HEK293 (cell line): ENCODE results near the gene SART1.

ENCODE experiments used
- CTCF ChIA-PET: fragments of 350-600 bp; formaldehyde crosslinking; extraction: SDS; loops from one replicate; lab custom pipeline; 2021; ENCODE audit warnings: antibody characterized with exemption; lab: Yijun Ruan, JAX
- POLR2A ChIA-PET: fragments of 300-600 bp; formaldehyde crosslinking; extraction: SDS; loops from one replicate; lab custom pipeline; 2020; ENCODE audit warnings: antibody characterized with exemption, inconsistent platforms; lab: Yijun Ruan, JAX
- H3K27ac ChIP-seq: fragments of 200-500 bp; sonication (Bioruptor generic); 2 replicates; pipeline ENCODE4 v1.5.1; 2014; ENCODE audit warnings: low read depth, low read length, control low read depth, inconsistent platforms; ENCODE audit errors: extremely low read depth
- H3K36me3 ChIP-seq, 2 experiments: fragments of 200-500 bp in 1 of 2; sonication (Bioruptor generic) in 1 of 2; 1 replicate in 1 of 2; 2 replicates in 1 of 2; pipeline ENCODE4 v1.5.1; 2014 to 2017; ENCODE audit warnings: inconsistent platforms in 2 of 2, low read length in 2 of 2; ENCODE audit not compliant: control insufficient read depth in 2 of 2, insufficient read depth in 1 of 2
- H3K4me1 ChIP-seq: fragments of 200-500 bp; sonication (Bioruptor generic); 2 replicates; pipeline ENCODE4 v1.5.1; 2014; ENCODE audit warnings: mild to moderate bottlenecking, low read length, inconsistent platforms; ENCODE audit not compliant: control insufficient read depth, insufficient read depth
- H3K4me3 ChIP-seq: 2 replicates; pipeline ENCODE4 v1.5.1; 2011; ENCODE audit warnings: low read depth, mild to moderate bottlenecking, control low read depth, low read length, moderate library complexity
- H3K9me3 ChIP-seq: fragments of 200-500 bp; sonication (Bioruptor generic); 2 replicates; pipeline ENCODE4 v1.5.1; 2014; ENCODE audit warnings: low read depth, low read length, inconsistent platforms; ENCODE audit not compliant: control insufficient read depth, insufficient read depth
- GLIS1 ChIP-seq: fragments of 450-650 bp; formaldehyde crosslinking; IDR thresholded peaks from 2 replicates; pipeline ENCODE4 v1.5.1; 2016; ENCODE audit warnings: missing biosample characterization, missing genetic modification characterization
- HOXD13 ChIP-seq: sonication (generic); formaldehyde crosslinking; IDR thresholded peaks from 2 replicates; pipeline ENCODE4 v1.8.0; 2022; ENCODE audit warnings: missing genetic modification reagents, borderline replicate concordance
- INSM2 ChIP-seq: fragments of 450-650 bp; formaldehyde crosslinking; IDR thresholded peaks from 2 replicates; pipeline ENCODE4 v1.5.1; 2016; ENCODE audit warnings: missing biosample characterization, missing genetic modification characterization
- KLF16 ChIP-seq: fragments of 450-650 bp; formaldehyde crosslinking; IDR thresholded peaks from 2 replicates; pipeline ENCODE4 v1.5.1; 2017; ENCODE audit warnings: missing biosample characterization, missing genetic modification characterization
- KLF8 ChIP-seq: fragments of 450-650 bp; formaldehyde crosslinking; IDR thresholded peaks from 2 replicates; pipeline ENCODE4 v1.5.1; 2016; ENCODE audit warnings: missing biosample characterization, missing genetic modification characterization
- PBX3 ChIP-seq: sonication (generic); formaldehyde crosslinking; IDR thresholded peaks from 2 replicates; pipeline ENCODE4 v1.8.1; 2022; ENCODE audit warnings: mild to moderate bottlenecking, moderate library complexity, missing genetic modification reagents
- RBAK ChIP-seq: fragments of 450-650 bp; formaldehyde crosslinking; IDR thresholded peaks from 2 replicates; pipeline ENCODE4 v1.5.1; 2016; ENCODE audit warnings: missing biosample characterization, missing genetic modification characterization
- WT1 ChIP-seq: fragments of 450-650 bp; formaldehyde crosslinking; IDR thresholded peaks from 2 replicates; pipeline ENCODE4 v1.5.1; 2016; ENCODE audit warnings: missing biosample characterization, missing genetic modification characterization
- YY1 ChIP-seq: fragments of 450-650 bp; formaldehyde crosslinking; IDR thresholded peaks from 2 replicates; pipeline ENCODE4 v1.5.1; 2018; ENCODE audit warnings: missing biosample characterization, missing genetic modification characterization
- ZBTB44 ChIP-seq: fragments of 450-650 bp; IDR thresholded peaks from 2 replicates; pipeline ENCODE4 v1.5.1; 2018; ENCODE audit warnings: missing biosample characterization, mild to moderate bottlenecking, missing genetic modification characterization
- ZEB2 ChIP-seq: fragments of 450-650 bp; formaldehyde crosslinking; IDR thresholded peaks from 2 replicates; pipeline ENCODE4 v1.5.1; 2016; ENCODE audit warnings: missing biosample characterization, missing genetic modification characterization
- ZIC2 ChIP-seq: fragments of 450-650 bp; formaldehyde crosslinking; IDR thresholded peaks from 2 replicates; pipeline ENCODE4 v1.5.1; 2016; ENCODE audit warnings: missing biosample characterization, missing genetic modification characterization
- ZNF174 ChIP-seq: fragments of 450-650 bp; formaldehyde crosslinking; IDR thresholded peaks from 2 replicates; pipeline ENCODE4 v1.5.0; 2017; ENCODE audit warnings: missing biosample characterization, mild to moderate bottlenecking, missing genetic modification characterization
- ZNF2 ChIP-seq: fragments of 450-650 bp; formaldehyde crosslinking; IDR thresholded peaks from 2 replicates; pipeline ENCODE4 v1.5.1; 2016; ENCODE audit warnings: missing biosample characterization, missing genetic modification characterization
- ZNF202 ChIP-seq: fragments of 450-650 bp; formaldehyde crosslinking; IDR thresholded peaks from 2 replicates; pipeline ENCODE4 v1.5.1; 2016; ENCODE audit warnings: missing biosample characterization, missing genetic modification characterization, borderline replicate concordance
- ZNF324 ChIP-seq: fragments of 450-650 bp; formaldehyde crosslinking; IDR thresholded peaks from 2 replicates; pipeline ENCODE4 v1.5.1; 2016; ENCODE audit warnings: missing biosample characterization, missing genetic modification characterization
- ZNF433 ChIP-seq: fragments of 450-650 bp; formaldehyde crosslinking; IDR thresholded peaks from 2 replicates; pipeline ENCODE4 v1.5.1; 2016; ENCODE audit warnings: missing biosample characterization, missing genetic modification characterization, low read depth
- ZNF529 ChIP-seq: fragments of 450-650 bp; formaldehyde crosslinking; IDR thresholded peaks from 2 replicates; pipeline ENCODE4 v1.5.1; 2017; ENCODE audit warnings: missing genetic modification characterization, missing biosample characterization; ENCODE audit not compliant: insufficient replicate concordance
- ZNF555 ChIP-seq: fragments of 450-650 bp; formaldehyde crosslinking; conservative IDR thresholded peaks from 2 replicates; pipeline ENCODE4 v1.5.1; 2017; ENCODE audit warnings: missing biosample characterization, mild to moderate bottlenecking, missing genetic modification characterization, inconsistent platforms
- ZNF670 ChIP-seq: fragments of 450-650 bp; formaldehyde crosslinking; IDR thresholded peaks from 2 replicates; pipeline ENCODE4 v1.5.1; 2016; ENCODE audit warnings: missing biosample characterization, missing genetic modification characterization, low read depth
- ZNF677 ChIP-seq: fragments of 450-650 bp; IDR thresholded peaks from 2 replicates; pipeline ENCODE4 v1.5.0; 2018; ENCODE audit warnings: missing biosample characterization, mild to moderate bottlenecking, missing genetic modification characterization, moderate library complexity
- ZSCAN16 ChIP-seq: fragments of 450-650 bp; formaldehyde crosslinking; IDR thresholded peaks from 2 replicates; pipeline ENCODE4 v1.5.1; 2016; ENCODE audit warnings: missing biosample characterization, missing genetic modification characterization
- TF ChIP-seq, protein P1 (sequence below): fragments of 450-650 bp; formaldehyde crosslinking; IDR thresholded peaks from 2 replicates; pipeline ENCODE4 v1.5.1; 2016; ENCODE audit warnings: missing biosample characterization, missing genetic modification characterization
- TF ChIP-seq, protein P2 (sequence below): fragments of 450-650 bp; formaldehyde crosslinking; IDR thresholded peaks from 2 replicates; pipeline ENCODE4 v1.5.1; 2016; ENCODE audit warnings: missing biosample characterization, missing genetic modification characterization
- TF ChIP-seq, protein P3 (sequence below): fragments of 450-650 bp; formaldehyde crosslinking; IDR thresholded peaks from 2 replicates; pipeline ENCODE4 v1.5.1; 2016; ENCODE audit warnings: missing biosample characterization, missing genetic modification characterization
- TF ChIP-seq, protein P4 (sequence below): fragments of 450-650 bp; formaldehyde crosslinking; IDR thresholded peaks from 2 replicates; pipeline ENCODE4 v1.5.1; 2016; ENCODE audit warnings: missing biosample characterization, missing genetic modification characterization, borderline replicate concordance

SART1 gene

DNA sequence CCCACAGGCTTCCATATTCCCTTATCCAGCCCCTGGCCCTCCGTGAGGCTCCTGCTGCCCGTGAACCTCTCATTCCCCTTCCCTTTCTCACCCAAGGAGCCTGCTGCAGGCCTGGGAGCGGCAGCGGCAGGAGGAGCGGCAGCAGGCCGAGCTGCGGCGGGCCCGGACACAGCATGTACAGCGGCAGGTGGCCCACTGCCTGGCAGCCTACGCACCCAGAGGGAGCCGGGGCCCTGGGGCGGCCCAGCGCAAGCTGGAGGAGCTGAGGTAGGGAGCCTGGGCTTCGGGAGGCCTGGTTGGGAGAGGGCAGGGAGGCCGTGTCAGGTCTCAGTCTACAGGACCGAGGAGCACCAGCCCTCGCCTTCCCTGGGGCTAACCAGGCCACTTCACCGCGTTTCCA, 8.1 kb upstream of the SART1 start:
- H3K4me1 ChIP-seq, result no peaks in the 10 kb centered on the region
- ChIA-PET CTCF (interaction anchor here (2.0 kb wide), 1 partner anchor 69 kb away, joined by 7 read pairs; no protein-coding TSS in a partner anchor), POLR2A (no interaction called here)

DNA sequence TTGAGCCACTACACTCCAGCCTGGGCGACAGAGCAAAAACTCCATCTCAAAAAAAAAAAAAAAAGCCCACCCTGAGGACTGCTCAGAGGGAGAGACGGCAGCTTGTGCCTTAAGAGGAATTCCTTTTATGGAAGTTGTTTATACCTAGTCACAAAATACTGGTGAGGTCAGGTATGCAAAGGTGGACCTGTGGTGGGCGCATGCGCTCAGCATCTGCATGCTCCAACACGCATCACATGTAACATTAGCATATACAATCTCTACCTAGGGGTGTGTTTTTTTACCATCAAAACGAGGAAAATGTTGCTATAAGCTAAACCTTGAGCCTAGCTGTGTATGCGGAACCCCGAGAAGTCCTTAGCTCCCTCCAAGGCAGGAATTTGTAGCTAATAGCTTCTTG, 6.8 kb upstream of the SART1 start:
- TF ChIP-seq ZEB2 (tag by site-specific recombination) (no peak), PBX3 (CRISPR knock-in tag) (no peak), KLF8 (tag by site-specific recombination) (no peak), YY1 (tag by site-specific recombination) (no peak), WT1 (tag by site-specific recombination) (no peak), ZNF433 (tag by site-specific recombination) (no peak), INSM2 (tag by site-specific recombination) (no peak), ZNF2 (tag by site-specific recombination) (no peak), ZNF670 (tag by site-specific recombination) (no peak), GLIS1 (tag by site-specific recombination) (no peak), ZSCAN16 (no peak)
- TF ChIP-seq, protein P1, sequence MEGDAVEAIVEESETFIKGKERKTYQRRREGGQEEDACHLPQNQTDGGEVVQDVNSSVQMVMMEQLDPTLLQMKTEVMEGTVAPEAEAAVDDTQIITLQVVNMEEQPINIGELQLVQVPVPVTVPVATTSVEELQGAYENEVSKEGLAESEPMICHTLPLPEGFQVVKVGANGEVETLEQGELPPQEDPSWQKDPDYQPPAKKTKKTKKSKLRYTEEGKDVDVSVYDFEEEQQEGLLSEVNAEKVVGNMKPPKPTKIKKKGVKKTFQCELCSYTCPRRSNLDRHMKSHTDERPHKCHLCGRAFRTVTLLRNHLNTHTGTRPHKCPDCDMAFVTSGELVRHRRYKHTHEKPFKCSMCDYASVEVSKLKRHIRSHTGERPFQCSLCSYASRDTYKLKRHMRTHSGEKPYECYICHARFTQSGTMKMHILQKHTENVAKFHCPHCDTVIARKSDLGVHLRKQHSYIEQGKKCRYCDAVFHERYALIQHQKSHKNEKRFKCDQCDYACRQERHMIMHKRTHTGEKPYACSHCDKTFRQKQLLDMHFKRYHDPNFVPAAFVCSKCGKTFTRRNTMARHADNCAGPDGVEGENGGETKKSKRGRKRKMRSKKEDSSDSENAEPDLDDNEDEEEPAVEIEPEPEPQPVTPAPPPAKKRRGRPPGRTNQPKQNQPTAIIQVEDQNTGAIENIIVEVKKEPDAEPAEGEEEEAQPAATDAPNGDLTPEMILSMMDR (tag by site-specific recombination), result no peak
- TF ChIP-seq, protein P2, sequence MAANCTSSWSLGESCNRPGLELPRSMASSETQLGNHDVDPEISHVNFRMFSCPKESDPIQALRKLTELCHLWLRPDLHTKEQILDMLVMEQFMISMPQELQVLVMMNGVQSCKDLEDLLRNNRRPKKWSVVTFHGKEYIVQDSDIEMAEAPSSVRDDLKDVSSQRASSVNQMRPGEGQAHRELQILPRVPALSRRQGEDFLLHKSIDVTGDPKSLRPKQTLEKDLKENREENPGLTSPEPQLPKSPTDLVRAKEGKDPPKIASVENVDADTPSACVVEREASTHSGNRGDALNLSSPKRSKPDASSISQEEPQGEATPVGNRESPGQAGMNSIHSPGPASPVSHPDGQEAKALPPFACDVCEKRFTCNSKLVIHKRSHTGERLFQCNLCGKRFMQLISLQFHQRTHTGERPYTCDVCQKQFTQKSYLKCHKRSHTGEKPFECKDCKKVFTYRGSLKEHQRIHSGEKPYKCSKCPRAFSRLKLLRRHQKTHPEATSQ (tag by site-specific recombination), result no peak
- TF ChIP-seq, protein P3, sequence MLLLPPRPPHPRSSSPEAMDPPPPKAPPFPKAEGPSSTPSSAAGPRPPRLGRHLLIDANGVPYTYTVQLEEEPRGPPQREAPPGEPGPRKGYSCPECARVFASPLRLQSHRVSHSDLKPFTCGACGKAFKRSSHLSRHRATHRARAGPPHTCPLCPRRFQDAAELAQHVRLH, result no peak
- Histone ChIP-seq H3K4me1 (no peaks in the 10 kb centered on the region), H3K27ac (no peak overlapping the region), H3K36me3 (no peaks in the 10 kb centered on the region), H3K4me3 (no peak overlapping the region), H3K9me3 (no peaks in the 10 kb centered on the region)
- ChIA-PET POLR2A (interaction anchor here (1.2 to 1.3 kb wide), 2 partner anchors 66 to 311 kb away, joined by 3 to 6 read pairs; partner anchors contain the start of gene FIBP), CTCF (interaction anchor here (0.9 kb wide), 1 partner anchor 12 kb away, joined by 3 read pairs; no protein-coding TSS in a partner anchor)

More for the DNA sequence above, 8.1 kb upstream of the SART1 start:
- Histone ChIP-seq H3K9me3 (no peaks in the 10 kb centered on the region), H3K27ac (no peak overlapping the region), H3K4me3 (no peak overlapping the region), H3K36me3 (no peaks in the 10 kb centered on the region)
- TF ChIP-seq ZNF555, result no peak
- TF ChIP-seq ZBTB44, result no peak
- no peak for TF ChIP-seq ZNF174 (tag by site-specific recombination)
- TF ChIP-seq ZIC2 (tag by site-specific recombination), result no peak
- TF ChIP-seq ZNF529 (tag by site-specific recombination), result no peak
- TF ChIP-seq ZNF677 (tag by site-specific recombination), result no peak
- TF ChIP-seq ZNF324 (tag by site-specific recombination), result no peak
- TF ChIP-seq ZNF202 (tag by site-specific recombination), result no peak
- TF ChIP-seq, protein P3, result no peak
- TF ChIP-seq, protein P4, sequence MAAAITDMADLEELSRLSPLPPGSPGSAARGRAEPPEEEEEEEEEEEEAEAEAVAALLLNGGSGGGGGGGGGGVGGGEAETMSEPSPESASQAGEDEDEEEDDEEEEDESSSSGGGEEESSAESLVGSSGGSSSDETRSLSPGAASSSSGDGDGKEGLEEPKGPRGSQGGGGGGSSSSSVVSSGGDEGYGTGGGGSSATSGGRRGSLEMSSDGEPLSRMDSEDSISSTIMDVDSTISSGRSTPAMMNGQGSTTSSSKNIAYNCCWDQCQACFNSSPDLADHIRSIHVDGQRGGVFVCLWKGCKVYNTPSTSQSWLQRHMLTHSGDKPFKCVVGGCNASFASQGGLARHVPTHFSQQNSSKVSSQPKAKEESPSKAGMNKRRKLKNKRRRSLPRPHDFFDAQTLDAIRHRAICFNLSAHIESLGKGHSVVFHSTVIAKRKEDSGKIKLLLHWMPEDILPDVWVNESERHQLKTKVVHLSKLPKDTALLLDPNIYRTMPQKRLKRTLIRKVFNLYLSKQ (tag by site-specific recombination), result no peak
- no peak for TF ChIP-seq RBAK (tag by site-specific recombination)
- no peak for TF ChIP-seq HOXD13
- TF ChIP-seq KLF16, result no peak
